ENCODE data around the gene ZDHHC13.
A peak's percentile ranks its signal among the peaks of the same experiment; 100 is the strongest.

Gene ZDHHC13

DNA sequence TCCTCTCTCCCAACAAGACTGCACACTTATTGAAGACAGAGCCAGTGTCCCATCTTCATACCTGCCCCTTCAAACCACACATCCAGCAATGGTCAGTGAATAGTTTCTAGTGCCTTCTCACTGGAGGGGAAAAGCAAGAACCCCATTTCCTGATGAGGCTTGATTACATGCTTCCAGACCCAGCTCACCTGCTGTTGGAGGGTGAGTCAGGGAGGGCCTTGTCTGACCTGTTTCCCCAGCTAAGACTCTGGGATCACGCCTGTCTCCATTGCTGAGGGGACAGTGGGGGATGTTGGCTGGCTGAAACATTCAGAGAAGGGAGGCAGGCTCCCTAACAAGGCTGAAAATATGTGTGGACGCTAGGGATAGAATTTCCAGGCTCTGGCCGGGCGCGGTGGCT is 27.5 kb upstream of the ZDHHC13 start (continued):
- TF ChIP-seq GLIS3 (CRISPR knock-in tag; IDR thresholded peaks at IDR 0.05), result no peak
- no peak for TF ChIP-seq ZFP30 (CRISPR knock-in tag; IDR thresholded peaks at IDR 0.05)
- no peak for TF ChIP-seq SNAI2 (CRISPR knock-in tag; IDR thresholded peaks at IDR 0.05)
- TF ChIP-seq ISL1 (CRISPR knock-in tag; IDR thresholded peaks at IDR 0.05), result no peak
- TF ChIP-seq ZNF8 (CRISPR knock-in tag; IDR thresholded peaks at IDR 0.05), result no peak
- TF ChIP-seq ZC3H10 (CRISPR knock-in tag; IDR thresholded peaks at IDR 0.05), result no peak
- TF ChIP-seq TOX (CRISPR knock-in tag; IDR thresholded peaks at IDR 0.05; ENCODE audit: borderline replicate concordance), result no peak
- no peak for TF ChIP-seq ZFP3 (CRISPR knock-in tag; IDR thresholded peaks at IDR 0.05)
- TF ChIP-seq PPARA (CRISPR knock-in tag; IDR thresholded peaks at IDR 0.05; ENCODE audit: borderline replicate concordance), result no peak
- TF ChIP-seq OSR1 (CRISPR knock-in tag; IDR thresholded peaks at IDR 0.05), result no peak

DNA sequence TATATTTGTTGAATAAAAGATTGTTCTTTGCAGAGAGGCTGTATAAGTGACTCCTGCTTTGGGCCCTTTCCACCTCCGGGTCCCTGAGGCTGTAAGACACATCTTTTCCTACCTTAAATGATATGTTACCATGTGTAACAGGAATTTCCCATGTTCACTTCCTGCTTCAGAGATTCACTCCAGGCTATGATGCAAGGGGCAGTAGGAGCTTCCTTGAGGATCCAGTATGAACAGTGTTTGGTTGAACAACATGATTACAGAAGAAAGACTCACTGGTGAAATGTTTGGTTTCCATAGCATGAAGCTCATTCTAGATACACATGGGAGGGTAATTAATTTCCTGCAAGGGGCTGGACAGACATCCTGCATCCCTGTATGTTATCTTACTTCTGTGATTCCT is 25.6 kb upstream of the ZDHHC13 start:
- ATAC-seq, result no peak
- TF ChIP-seq BACH2 (CRISPR knock-in tag; IDR thresholded peaks at IDR 0.05; ENCODE audit: borderline replicate concordance) (no peak), ISL1 (CRISPR knock-in tag; IDR thresholded peaks at IDR 0.05) (no peak), ZC3H10 (CRISPR knock-in tag; IDR thresholded peaks at IDR 0.05) (no peak), ZNF565 (CRISPR knock-in tag; conservative IDR thresholded peaks at IDR 0.05; ENCODE audit: low read depth) (no peak), SNAI2 (CRISPR knock-in tag; IDR thresholded peaks at IDR 0.05) (no peak), CSDC2 (CRISPR knock-in tag; IDR thresholded peaks at IDR 0.05) (no peak), RARB (CRISPR knock-in tag; IDR thresholded peaks at IDR 0.05) (no peak), ZNF70 (CRISPR knock-in tag; IDR thresholded peaks at IDR 0.05) (no peak), ZFP3 (CRISPR knock-in tag; IDR thresholded peaks at IDR 0.05) (no peak), OSR1 (CRISPR knock-in tag; IDR thresholded peaks at IDR 0.05) (no peak)
- TF ChIP-seq, protein P1, sequence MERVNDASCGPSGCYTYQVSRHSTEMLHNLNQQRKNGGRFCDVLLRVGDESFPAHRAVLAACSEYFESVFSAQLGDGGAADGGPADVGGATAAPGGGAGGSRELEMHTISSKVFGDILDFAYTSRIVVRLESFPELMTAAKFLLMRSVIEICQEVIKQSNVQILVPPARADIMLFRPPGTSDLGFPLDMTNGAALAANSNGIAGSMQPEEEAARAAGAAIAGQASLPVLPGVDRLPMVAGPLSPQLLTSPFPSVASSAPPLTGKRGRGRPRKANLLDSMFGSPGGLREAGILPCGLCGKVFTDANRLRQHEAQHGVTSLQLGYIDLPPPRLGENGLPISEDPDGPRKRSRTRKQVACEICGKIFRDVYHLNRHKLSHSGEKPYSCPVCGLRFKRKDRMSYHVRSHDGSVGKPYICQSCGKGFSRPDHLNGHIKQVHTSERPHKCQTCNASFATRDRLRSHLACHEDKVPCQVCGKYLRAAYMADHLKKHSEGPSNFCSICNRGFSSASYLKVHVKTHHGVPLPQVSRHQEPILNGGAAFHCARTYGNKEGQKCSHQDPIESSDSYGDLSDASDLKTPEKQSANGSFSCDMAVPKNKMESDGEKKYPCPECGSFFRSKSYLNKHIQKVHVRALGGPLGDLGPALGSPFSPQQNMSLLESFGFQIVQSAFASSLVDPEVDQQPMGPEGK (CRISPR knock-in tag; IDR thresholded peaks at IDR 0.05; ENCODE audit: borderline replicate concordance), result no peak
- TF ChIP-seq, protein P2, sequence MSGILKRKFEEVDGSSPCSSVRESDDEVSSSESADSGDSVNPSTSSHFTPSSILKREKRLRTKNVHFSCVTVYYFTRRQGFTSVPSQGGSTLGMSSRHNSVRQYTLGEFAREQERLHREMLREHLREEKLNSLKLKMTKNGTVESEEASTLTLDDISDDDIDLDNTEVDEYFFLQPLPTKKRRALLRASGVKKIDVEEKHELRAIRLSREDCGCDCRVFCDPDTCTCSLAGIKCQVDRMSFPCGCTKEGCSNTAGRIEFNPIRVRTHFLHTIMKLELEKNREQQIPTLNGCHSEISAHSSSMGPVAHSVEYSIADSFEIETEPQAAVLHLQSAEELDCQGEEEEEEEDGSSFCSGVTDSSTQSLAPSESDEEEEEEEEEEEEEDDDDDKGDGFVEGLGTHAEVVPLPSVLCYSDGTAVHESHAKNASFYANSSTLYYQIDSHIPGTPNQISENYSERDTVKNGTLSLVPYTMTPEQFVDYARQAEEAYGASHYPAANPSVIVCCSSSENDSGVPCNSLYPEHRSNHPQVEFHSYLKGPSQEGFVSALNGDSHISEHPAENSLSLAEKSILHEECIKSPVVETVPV (CRISPR knock-in tag; IDR thresholded peaks at IDR 0.05), result no peak
- TF ChIP-seq, protein P3, sequence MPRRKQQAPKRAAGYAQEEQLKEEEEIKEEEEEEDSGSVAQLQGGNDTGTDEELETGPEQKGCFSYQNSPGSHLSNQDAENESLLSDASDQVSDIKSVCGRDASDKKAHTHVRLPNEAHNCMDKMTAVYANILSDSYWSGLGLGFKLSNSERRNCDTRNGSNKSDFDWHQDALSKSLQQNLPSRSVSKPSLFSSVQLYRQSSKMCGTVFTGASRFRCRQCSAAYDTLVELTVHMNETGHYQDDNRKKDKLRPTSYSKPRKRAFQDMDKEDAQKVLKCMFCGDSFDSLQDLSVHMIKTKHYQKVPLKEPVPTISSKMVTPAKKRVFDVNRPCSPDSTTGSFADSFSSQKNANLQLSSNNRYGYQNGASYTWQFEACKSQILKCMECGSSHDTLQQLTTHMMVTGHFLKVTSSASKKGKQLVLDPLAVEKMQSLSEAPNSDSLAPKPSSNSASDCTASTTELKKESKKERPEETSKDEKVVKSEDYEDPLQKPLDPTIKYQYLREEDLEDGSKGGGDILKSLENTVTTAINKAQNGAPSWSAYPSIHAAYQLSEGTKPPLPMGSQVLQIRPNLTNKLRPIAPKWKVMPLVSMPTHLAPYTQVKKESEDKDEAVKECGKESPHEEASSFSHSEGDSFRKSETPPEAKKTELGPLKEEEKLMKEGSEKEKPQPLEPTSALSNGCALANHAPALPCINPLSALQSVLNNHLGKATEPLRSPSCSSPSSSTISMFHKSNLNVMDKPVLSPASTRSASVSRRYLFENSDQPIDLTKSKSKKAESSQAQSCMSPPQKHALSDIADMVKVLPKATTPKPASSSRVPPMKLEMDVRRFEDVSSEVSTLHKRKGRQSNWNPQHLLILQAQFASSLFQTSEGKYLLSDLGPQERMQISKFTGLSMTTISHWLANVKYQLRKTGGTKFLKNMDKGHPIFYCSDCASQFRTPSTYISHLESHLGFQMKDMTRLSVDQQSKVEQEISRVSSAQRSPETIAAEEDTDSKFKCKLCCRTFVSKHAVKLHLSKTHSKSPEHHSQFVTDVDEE (CRISPR knock-in tag; IDR thresholded peaks at IDR 0.05), result no peak
- TF ChIP-seq, protein P4, sequence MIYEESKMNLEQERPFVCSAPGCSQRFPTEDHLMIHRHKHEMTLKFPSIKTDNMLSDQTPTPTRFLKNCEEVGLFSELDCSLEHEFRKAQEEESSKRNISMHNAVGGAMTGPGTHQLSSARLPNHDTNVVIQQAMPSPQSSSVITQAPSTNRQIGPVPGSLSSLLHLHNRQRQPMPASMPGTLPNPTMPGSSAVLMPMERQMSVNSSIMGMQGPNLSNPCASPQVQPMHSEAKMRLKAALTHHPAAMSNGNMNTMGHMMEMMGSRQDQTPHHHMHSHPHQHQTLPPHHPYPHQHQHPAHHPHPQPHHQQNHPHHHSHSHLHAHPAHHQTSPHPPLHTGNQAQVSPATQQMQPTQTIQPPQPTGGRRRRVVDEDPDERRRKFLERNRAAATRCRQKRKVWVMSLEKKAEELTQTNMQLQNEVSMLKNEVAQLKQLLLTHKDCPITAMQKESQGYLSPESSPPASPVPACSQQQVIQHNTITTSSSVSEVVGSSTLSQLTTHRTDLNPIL (CRISPR knock-in tag; IDR thresholded peaks at IDR 0.05; ENCODE audit: low read depth), result no peak

DNA sequence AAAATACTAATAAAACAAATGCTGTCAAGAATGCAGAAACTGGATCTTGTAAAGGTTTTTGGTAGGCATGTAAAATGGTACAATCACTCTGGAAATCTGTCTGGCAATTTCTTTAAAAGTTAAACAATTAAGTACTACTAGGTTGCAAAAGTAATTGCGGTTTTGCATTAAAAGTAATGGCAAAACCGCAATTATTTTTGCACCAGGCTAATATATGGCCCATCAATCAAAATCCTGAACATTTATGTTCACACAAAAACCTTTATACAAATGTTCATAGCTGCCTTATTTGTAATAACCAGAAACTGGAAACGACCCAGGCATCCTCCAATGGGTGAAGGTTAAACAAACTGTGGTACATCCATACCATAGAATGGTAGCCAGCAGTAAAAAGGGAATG is 24.6 kb upstream of the ZDHHC13 start:
- ATAC-seq, result no peak
- TF ChIP-seq, protein P5, sequence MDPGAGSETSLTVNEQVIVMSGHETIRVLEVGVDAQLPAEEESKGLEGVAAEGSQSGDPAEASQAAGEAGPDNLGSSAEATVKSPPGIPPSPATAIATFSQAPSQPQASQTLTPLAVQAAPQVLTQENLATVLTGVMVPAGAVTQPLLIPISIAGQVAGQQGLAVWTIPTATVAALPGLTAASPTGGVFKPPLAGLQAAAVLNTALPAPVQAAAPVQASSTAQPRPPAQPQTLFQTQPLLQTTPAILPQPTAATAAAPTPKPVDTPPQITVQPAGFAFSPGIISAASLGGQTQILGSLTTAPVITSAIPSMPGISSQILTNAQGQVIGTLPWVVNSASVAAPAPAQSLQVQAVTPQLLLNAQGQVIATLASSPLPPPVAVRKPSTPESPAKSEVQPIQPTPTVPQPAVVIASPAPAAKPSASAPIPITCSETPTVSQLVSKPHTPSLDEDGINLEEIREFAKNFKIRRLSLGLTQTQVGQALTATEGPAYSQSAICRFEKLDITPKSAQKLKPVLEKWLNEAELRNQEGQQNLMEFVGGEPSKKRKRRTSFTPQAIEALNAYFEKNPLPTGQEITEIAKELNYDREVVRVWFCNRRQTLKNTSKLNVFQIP (CRISPR knock-in tag; IDR thresholded peaks at IDR 0.05; ENCODE audit: borderline replicate concordance, low read depth), result no peak
- TF ChIP-seq ESRRG (CRISPR knock-in tag; IDR thresholded peaks at IDR 0.05) (no peak), RARB (CRISPR knock-in tag; IDR thresholded peaks at IDR 0.05) (no peak), ZNF8 (CRISPR knock-in tag; IDR thresholded peaks at IDR 0.05) (peak; percentile 59)
